DOHH2 (cell line): ENCODE results near the gene RBMX.

Source experiments
- H3F3A ChIP-seq: fragments of 200-600 bp; sonication (generic), shearing (Covaris generic); 2 replicates; pipeline ENCODE4 v1.6.0; 2016; ENCODE audit warnings: antibody characterized with exemption, mild to moderate bottlenecking; ENCODE audit not compliant: control insufficient read depth, insufficient read depth
- H3K27ac ChIP-seq: fragments of 200-600 bp; sonication (generic); 2 replicates; pipeline ENCODE4 v1.5.1; 2014; ENCODE audit warnings: low read depth, mild to moderate bottlenecking, low read length, moderate library complexity
- H3K27me3 ChIP-seq: fragments of 200-600 bp; sonication (generic); 2 replicates; pipeline ENCODE4 v1.6.1; 2014; ENCODE audit warnings: mild to moderate bottlenecking, low read length, mixed read lengths; ENCODE audit not compliant: control insufficient read depth
- H3K36me3 ChIP-seq: fragments of 200-600 bp; sonication (generic); 2 replicates; pipeline ENCODE4 v1.6.1; 2014; ENCODE audit warnings: mild to moderate bottlenecking, low read length, moderate library complexity, mixed read lengths; ENCODE audit not compliant: control insufficient read depth
- H3K4me1 ChIP-seq: fragments of 200-600 bp; sonication (generic); 2 replicates; pipeline ENCODE4 v1.6.1; 2014; ENCODE audit warnings: mild to moderate bottlenecking, low read length, mixed read lengths; ENCODE audit not compliant: control insufficient read depth
- H3K4me2 ChIP-seq: fragments of 200-600 bp; sonication (generic); 2 replicates; pipeline ENCODE4 v1.6.0; 2014; ENCODE audit warnings: mild to moderate bottlenecking, low read length, moderate library complexity
- H3K4me3 ChIP-seq: fragments of 200-600 bp; sonication (generic); 2 replicates; pipeline ENCODE4 v1.5.1; 2014; ENCODE audit warnings: mild to moderate bottlenecking, low read length, mixed read lengths
- H3K79me2 ChIP-seq: fragments of 200-600 bp; sonication (generic); 2 replicates; pipeline ENCODE4 v1.6.1; 2014; ENCODE audit warnings: mild to moderate bottlenecking, low read length, mixed read lengths; ENCODE audit not compliant: control insufficient read depth
- H3K9me2 ChIP-seq: fragments of 200-600 bp; sonication (generic); replicated peaks from 2 replicates; pipeline ENCODE4 v1.6.1; 2014; ENCODE audit warnings: mild to moderate bottlenecking, low read length, mixed read lengths; ENCODE audit not compliant: control insufficient read depth
- H3K9me3 ChIP-seq: fragments of 200-600 bp; sonication (generic); 2 replicates; pipeline ENCODE4 v1.6.1; 2014; ENCODE audit warnings: antibody characterized with exemption, low read length, mixed read lengths; ENCODE audit not compliant: control insufficient read depth, insufficient read depth
- H4K20me1 ChIP-seq: fragments of 200-600 bp; sonication (generic); 2 replicates; pipeline ENCODE4 v1.6.0; 2014; ENCODE audit warnings: low read depth, mild to moderate bottlenecking, antibody characterized with exemption, low read length, moderate library complexity; ENCODE audit not compliant: control insufficient read depth, insufficient read depth
- EZH2phosphoT487 ChIP-seq: fragments of 200-600 bp; sonication (generic); IDR thresholded peaks from 2 replicates; pipeline ENCODE4 v1.6.1; 2017; ENCODE audit warnings: borderline replicate concordance, mild to moderate bottlenecking, antibody characterized with exemption, low read length, moderate library complexity, mixed read lengths
- TF ChIP-seq, protein P1 (sequence below): fragments of 200-600 bp; sonication (generic); IDR thresholded peaks from one replicate; pipeline ENCODE4 v1.5.1; 2014; ENCODE audit warnings: antibody characterized with exemption, mild to moderate bottlenecking, low read depth, low read length; ENCODE audit not compliant: poor library complexity, severe bottlenecking

The RBMX gene

DNA sequence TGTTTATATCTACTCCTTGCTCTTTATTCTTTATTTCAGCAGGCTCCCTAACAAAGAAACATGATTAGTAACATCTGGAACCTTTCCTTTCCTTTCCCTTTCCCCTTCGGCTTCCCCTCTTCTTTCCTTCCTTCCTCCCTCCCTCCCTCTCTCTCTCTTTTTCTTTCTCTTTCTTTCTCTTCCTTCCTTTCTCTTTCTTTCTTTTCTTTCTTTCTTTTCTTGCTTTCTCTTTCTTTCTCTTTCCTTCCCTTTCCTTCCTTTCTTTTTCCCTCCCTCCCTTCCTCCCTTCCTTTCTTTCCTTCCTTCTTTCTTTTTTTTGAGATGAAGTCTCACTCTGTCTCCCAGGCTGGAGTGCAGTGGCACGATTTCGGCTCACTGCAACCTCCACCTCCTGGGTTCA lies 30.7 kb upstream of the RBMX start:
- H3K27me3 ChIP-seq: no peaks in the 10 kb centered on the region
- no peaks in the 10 kb centered on the region for H3K9me2 ChIP-seq
- no peaks in the 10 kb centered on the region for H4K20me1 ChIP-seq
- H3K27ac ChIP-seq: no peak overlapping the region
- no peaks in the 10 kb centered on the region for H3K9me3 ChIP-seq
- H3K4me2 ChIP-seq: peak overlapping the region; percentile 85
- TF ChIP-seq, protein P1, sequence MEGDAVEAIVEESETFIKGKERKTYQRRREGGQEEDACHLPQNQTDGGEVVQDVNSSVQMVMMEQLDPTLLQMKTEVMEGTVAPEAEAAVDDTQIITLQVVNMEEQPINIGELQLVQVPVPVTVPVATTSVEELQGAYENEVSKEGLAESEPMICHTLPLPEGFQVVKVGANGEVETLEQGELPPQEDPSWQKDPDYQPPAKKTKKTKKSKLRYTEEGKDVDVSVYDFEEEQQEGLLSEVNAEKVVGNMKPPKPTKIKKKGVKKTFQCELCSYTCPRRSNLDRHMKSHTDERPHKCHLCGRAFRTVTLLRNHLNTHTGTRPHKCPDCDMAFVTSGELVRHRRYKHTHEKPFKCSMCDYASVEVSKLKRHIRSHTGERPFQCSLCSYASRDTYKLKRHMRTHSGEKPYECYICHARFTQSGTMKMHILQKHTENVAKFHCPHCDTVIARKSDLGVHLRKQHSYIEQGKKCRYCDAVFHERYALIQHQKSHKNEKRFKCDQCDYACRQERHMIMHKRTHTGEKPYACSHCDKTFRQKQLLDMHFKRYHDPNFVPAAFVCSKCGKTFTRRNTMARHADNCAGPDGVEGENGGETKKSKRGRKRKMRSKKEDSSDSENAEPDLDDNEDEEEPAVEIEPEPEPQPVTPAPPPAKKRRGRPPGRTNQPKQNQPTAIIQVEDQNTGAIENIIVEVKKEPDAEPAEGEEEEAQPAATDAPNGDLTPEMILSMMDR: no peak
- no peak for TF ChIP-seq EZH2phosphoT487
- H3K4me3 ChIP-seq: peak overlapping the region; percentile 85
- no peaks in the 10 kb centered on the region for H3F3A ChIP-seq
- H3K36me3 ChIP-seq: no peaks in the 10 kb centered on the region
- peaks cover 19% of the 10 kb centered on the region for H3K4me1 ChIP-seq
- peaks cover 23% of the 10 kb centered on the region for H3K79me2 ChIP-seq

DNA sequence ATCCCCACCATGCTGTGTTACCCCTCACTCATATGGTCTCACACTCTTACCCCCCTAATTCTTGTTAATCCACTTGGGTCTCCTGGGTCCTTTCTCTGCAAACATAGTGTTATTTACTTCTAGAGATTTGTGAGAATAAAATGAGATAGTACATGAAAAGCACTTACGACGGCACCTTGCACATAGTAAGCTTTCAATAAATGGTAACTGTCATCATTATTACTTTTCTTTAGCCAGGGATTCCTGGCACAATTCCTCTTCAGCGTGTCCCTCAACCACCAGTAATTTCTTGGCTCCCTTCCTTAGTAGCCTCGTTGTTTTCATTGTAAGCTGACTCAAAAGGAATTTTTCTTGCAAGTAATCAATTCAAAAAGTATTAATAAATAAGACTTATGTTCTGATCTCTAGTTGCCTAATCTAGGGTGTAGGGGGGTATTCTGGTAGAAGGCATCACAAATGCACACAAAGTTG lies 30.1 kb upstream of the RBMX start:
- Histone ChIP-seq H4K20me1 (no peaks in the 10 kb centered on the region), H3K79me2 (peaks cover 23% of the 10 kb centered on the region), H3K9me3 (no peaks in the 10 kb centered on the region), H3K4me1 (peaks cover 16% of the 10 kb centered on the region), H3K36me3 (no peaks in the 10 kb centered on the region), H3K4me3 (peak overlapping the region; percentile 85), H3K4me2 (peak overlapping the region; percentile 85), H3F3A (no peaks in the 10 kb centered on the region), H3K27ac (peak overlapping the region; percentile 77), H3K9me2 (no peaks in the 10 kb centered on the region), H3K27me3 (no peaks in the 10 kb centered on the region)
- no peak for TF ChIP-seq EZH2phosphoT487
- TF ChIP-seq, protein P1: no peak

DNA sequence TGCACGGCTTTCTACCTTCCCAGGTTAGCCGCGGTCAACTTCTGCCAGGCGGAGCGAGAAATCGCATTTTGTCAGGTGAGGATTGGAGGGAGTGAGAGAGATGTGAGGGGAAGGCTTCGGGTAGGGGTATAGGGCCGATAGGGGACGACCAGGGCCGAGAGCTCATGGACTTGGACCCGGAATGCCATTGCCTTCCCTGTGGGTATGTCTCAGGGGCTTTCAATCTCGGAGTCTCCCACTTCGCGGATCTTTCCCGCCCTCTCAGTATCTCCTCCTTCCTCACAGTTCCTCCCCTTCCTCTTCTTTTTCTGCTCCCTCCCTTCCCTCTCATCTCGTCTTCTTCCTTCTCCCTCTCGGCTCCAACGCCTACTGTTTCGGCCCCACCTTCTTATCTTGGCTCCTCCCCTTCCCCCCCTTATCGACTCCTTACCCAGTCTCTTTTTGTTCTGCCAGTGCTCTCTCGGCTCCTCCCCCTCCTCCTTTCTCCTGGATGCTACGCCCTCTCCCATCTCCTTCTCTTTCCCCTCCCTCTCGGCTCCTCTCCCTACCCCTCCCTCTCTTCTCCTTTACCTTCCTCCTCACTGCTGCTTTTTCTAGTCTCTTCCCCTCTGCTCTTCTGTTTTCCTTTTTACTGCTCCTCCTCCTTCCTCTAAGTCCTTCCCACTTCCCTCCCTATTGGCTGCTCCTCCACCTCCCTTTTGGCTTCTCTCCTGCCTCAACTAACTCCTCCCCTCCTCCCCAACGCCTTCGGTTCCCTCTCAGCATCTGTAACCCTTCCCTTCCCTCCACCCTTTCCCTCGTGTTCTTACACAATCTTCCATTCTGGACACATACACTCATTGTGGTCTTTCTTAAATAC lies 29.4 kb upstream of the RBMX start:
- Histone ChIP-seq H3K4me2 (peak overlapping the region; percentile 85), H3K4me1 (peaks cover 16% of the 10 kb centered on the region), H3K27ac (peak overlapping the region; percentile 77), H3K4me3 (peak overlapping the region; percentile 85), H3F3A (no peaks in the 10 kb centered on the region), H3K9me2 (no peaks in the 10 kb centered on the region), H3K27me3 (no peaks in the 10 kb centered on the region), H3K79me2 (peaks cover 23% of the 10 kb centered on the region), H4K20me1 (no peaks in the 10 kb centered on the region), H3K36me3 (no peaks in the 10 kb centered on the region), H3K9me3 (no peaks in the 10 kb centered on the region)
- no peak for TF ChIP-seq EZH2phosphoT487
- TF ChIP-seq, protein P1: no peak
